GM12865 (cell line): ENCODE measurements around the gene DLG5.

Experiments
- DNase-seq: peaks from one replicate; pipeline ENCODE4 v3.0.0; 2010; ENCODE audit warnings: low read depth
- H3K4me3 ChIP-seq: 2 replicates; pipeline ENCODE4 v1.5.1; 2011; ENCODE audit warnings: mild to moderate bottlenecking, low read depth, low read length, control low read depth
- CTCF ChIP-seq: IDR thresholded peaks from 2 replicates; pipeline ENCODE4 v1.5.1; 2011; ENCODE audit warnings: low read length, control low read depth, low read depth, inconsistent platforms; ENCODE audit not compliant: insufficient read depth; ENCODE audit errors: missing control alignments

DLG5 gene

GRCh38 chr10:77913090-77913489, 13.5 kb downstream of the DLG5 start:
- TF ChIP-seq CTCF = no peak
- no peak for DNase-seq
- H3K4me3 ChIP-seq = no peak overlapping the region

GRCh38 chr10:77912576-77912975, 14.0 kb downstream of the DLG5 start:
- no peak for DNase-seq
- no peak overlapping the region for H3K4me3 ChIP-seq
- no peak for TF ChIP-seq CTCF

- no peak for DNase-seq
- TF ChIP-seq CTCF = no peak
- H3K4me3 ChIP-seq = no peak overlapping the region
Measured at GRCh38 chr10:77911535-77912123, 14.9 kb downstream of the DLG5 start.

- no peak for TF ChIP-seq CTCF
- DNase-seq = no peak
- no peak overlapping the region for H3K4me3 ChIP-seq
Measured at GRCh38 chr10:77910524-77911145, 15.9 kb downstream of the DLG5 start.

GRCh38 chr10:77909749-77910375, 16.7 kb downstream of the DLG5 start:
- TF ChIP-seq CTCF = no peak
- no peak overlapping the region for H3K4me3 ChIP-seq
- DNase-seq = no peak

GRCh38 chr10:77909021-77909748, 17.4 kb downstream of the DLG5 start:
- DNase-seq = no peak
- no peak for TF ChIP-seq CTCF
- no peak overlapping the region for H3K4me3 ChIP-seq
